Esophagus squamous epithelium (tissue), 4 donors: ENCODE results near the gene AKAP5.

Source experiments
- CTCF ChIP-seq, 6 experiments: fragments of 450-650 bp in 4 of 6; fragments of 200-600 bp in 2 of 6; sonication (generic) in 2 of 6; IDR thresholded peaks; one replicate each; pipeline ENCODE4 v1.5.1; 2016 to 2019; ENCODE audit warnings: antibody characterized with exemption in 6 of 6, mild to moderate bottlenecking in 4 of 6, moderate library complexity in 4 of 6
- POLR2A ChIP-seq, 4 donors: fragments of 450-650 bp; IDR thresholded peaks; one replicate each; pipeline ENCODE4 v1.6.1; 2017; ENCODE audit warnings: antibody characterized with exemption in 4 of 4, mild to moderate bottlenecking in 4 of 4, moderate library complexity in 3 of 4

- TF ChIP-seq POLR2A (IDR thresholded peaks at IDR 0.05) (no peak), CTCF (IDR thresholded peaks at IDR 0.05) (no peak)
Observed at GRCh38 chr14:64447876-64448670, 17.2 kb upstream of the AKAP5 start.
